ENCODE results near the gene HIVEP2.

GRCh38 chr6:142911430-142911829 is 33.5 kb downstream of the HIVEP2 start:
- TF ChIP-seq CTCF (IDR thresholded peaks at IDR 0.05) (no peak), POLR2A (IDR thresholded peaks at IDR 0.05) (no peak)
